Right atrium auricular region (tissue), 2 donors: ENCODE data around the gene TNS3. TPM values are rescaled to one million over a fixed set of nuclear protein-coding genes. Genes with fewer than 3 reads are reported as not detected.

Source experiments
- DNase-seq: peaks from one replicate; pipeline ENCODE4 v3.0.0-alpha.2; 2019; ENCODE audit warnings: low spot score
- H3K27ac ChIP-seq, 2 donors: fragments of 200-600 bp; sonication (generic); 1 replicate in 1 of 2; 2 replicates in 1 of 2; pipeline ENCODE4 v1.5.1; 2016 to 2019
- H3K27me3 ChIP-seq, 2 donors: fragments of 200-600 bp; sonication (generic); one replicate each; pipeline versions ENCODE4 v1.5.1 to v1.6.0; 2017 to 2019
- H3K36me3 ChIP-seq: fragments of 200-600 bp; sonication (generic); one replicate; pipeline ENCODE4 v1.5.1; 2016
- H3K4me1 ChIP-seq, 2 donors: fragments of 200-600 bp; sonication (generic); one replicate each; pipeline versions ENCODE4 v1.5.1 to v1.6.0; 2017 to 2019
- H3K4me3 ChIP-seq, 2 donors: fragments of 200-600 bp; sonication (generic); 1 replicate in 1 of 2; 2 replicates in 1 of 2; pipeline ENCODE4 v1.5.1; 2017 to 2019; ENCODE audit warnings: mild to moderate bottlenecking in 1 of 2, moderate library complexity in 1 of 2
- H3K9me3 ChIP-seq, 2 donors: fragments of 200-600 bp; sonication (generic); one replicate each; pipeline ENCODE4 v1.5.1; 2019
- CTCF ChIP-seq, 2 donors: fragments of 200-600 bp; sonication (generic); IDR thresholded peaks; one replicate each; pipeline ENCODE4 v1.5.1; 2019; ENCODE audit warnings: antibody characterized with exemption in 2 of 2
- total RNA-seq, 2 donors: library from RNA; depleted of rRNA; stranded (reverse); fragments of >200 nt; gene quantifications; one replicate each; pipeline ENCODE4 v1.1.0, GENCODE V29; 2016

TNS3 gene
- total RNA-seq, 2 donors from 2014 or later = 39.7 to 44.4 TPM

- no peak for TF ChIP-seq CTCF (IDR thresholded peaks at IDR 0.05)
- peaks cover 29% of the 10 kb centered on the region for H3K36me3 ChIP-seq
Measured at GRCh38 chr7:47394216-47394615, 187.7 kb downstream of the TNS3 start.

GRCh38 chr7:47393406-47393805 is 188.5 kb downstream of the TNS3 start:
- Histone ChIP-seq H3K9me3 (no peaks in the 10 kb centered on the region), H3K27me3 (no peaks in the 10 kb centered on the region), H3K36me3 (peaks cover 29% of the 10 kb centered on the region), H3K4me3 (no peak overlapping the region), H3K27ac (no peak overlapping the region), H3K4me1 (peaks cover 0 to 12% of the 10 kb centered on the region in 2 donors)
- TF ChIP-seq CTCF (IDR thresholded peaks at IDR 0.05) = no peak
- no peak for DNase-seq

More at GRCh38 chr7:47394216-47394615, 187.7 kb downstream of the TNS3 start:
- H3K27me3 ChIP-seq = no peaks in the 10 kb centered on the region
- H3K4me1 ChIP-seq = peaks cover 0 to 12% of the 10 kb centered on the region in 2 donors
- DNase-seq = no peak
- H3K4me3 ChIP-seq = no peak overlapping the region
- no peak overlapping the region for H3K27ac ChIP-seq
- no peaks in the 10 kb centered on the region for H3K9me3 ChIP-seq

GRCh38 chr7:47392241-47392759 is 189.6 kb downstream of the TNS3 start:
- peak; percentile 43 to 74 for TF ChIP-seq CTCF (IDR thresholded peaks at IDR 0.05)
- H3K9me3 ChIP-seq = no peaks in the 10 kb centered on the region
- H3K4me3 ChIP-seq = no peak overlapping the region
- H3K4me1 ChIP-seq = peaks cover 0 to 12% of the 10 kb centered on the region in 2 donors
- DNase-seq = peak; percentile 79
- H3K36me3 ChIP-seq = peaks cover 29% of the 10 kb centered on the region
- H3K27me3 ChIP-seq = no peaks in the 10 kb centered on the region
- peak overlapping the region; percentile 33 to 39 for H3K27ac ChIP-seq

- Histone ChIP-seq H3K4me3 (no peak overlapping the region), H3K4me1 (peaks cover 0 to 12% of the 10 kb centered on the region in 2 donors), H3K27me3 (no peaks in the 10 kb centered on the region), H3K9me3 (no peaks in the 10 kb centered on the region), H3K36me3 (peaks cover 28% of the 10 kb centered on the region), H3K27ac (peak overlapping the region in 1 of 2 donors; percentile 33)
- no peak for TF ChIP-seq CTCF (IDR thresholded peaks at IDR 0.05)
- no peak for DNase-seq
Measured at GRCh38 chr7:47391726-47392125, 190.2 kb downstream of the TNS3 start.

- no peaks in the 10 kb centered on the region for H3K27me3 ChIP-seq
- DNase-seq = no peak
- no peak overlapping the region for H3K27ac ChIP-seq
- TF ChIP-seq CTCF (IDR thresholded peaks at IDR 0.05) = no peak
- H3K4me3 ChIP-seq = no peak overlapping the region
- peaks cover 20% of the 10 kb centered on the region for H3K36me3 ChIP-seq
- H3K9me3 ChIP-seq = no peaks in the 10 kb centered on the region
- H3K4me1 ChIP-seq = peaks cover 0 to 19% of the 10 kb centered on the region in 2 donors
Measured at GRCh38 chr7:47390914-47391313, 191.0 kb downstream of the TNS3 start.
